Loucy (cell line): ENCODE measurements around the gene KCMF1.

Source experiments
- CTCF ChIP-seq: fragments of 200-600 bp; sonication (generic); conservative IDR thresholded peaks from 2 replicates; pipeline ENCODE4 v1.5.1; 2014; ENCODE audit warnings: mild to moderate bottlenecking, antibody characterized with exemption, low read length
- EZH2phosphoT487 ChIP-seq: fragments of 200-600 bp; IDR thresholded peaks from 2 replicates; pipeline ENCODE4 v1.6.1; 2018; ENCODE audit warnings: antibody characterized with exemption, mild to moderate bottlenecking, moderate library complexity, borderline replicate concordance

GRCh38 chr2:84964406-84965191 lies 6.4 kb upstream of the KCMF1 start:
- TF ChIP-seq CTCF, result no peak
- TF ChIP-seq EZH2phosphoT487, result no peak
